Aorta (tissue), 5 donors: ENCODE data around the gene AKAP8. TPM values are rescaled to one million over a fixed set of nuclear protein-coding genes. Genes with fewer than 3 reads are reported as not detected.
"Not testable (repeated sequence)": the region's sequence is repeated elsewhere in the genome, so short reads cannot be mapped to it uniquely, and the experiment has no call there.

Experiments
- ATAC-seq: fragments of 200-7000 bp; cut with Tn5 transposase; one replicate; pipeline ENCODE4 v1.9.1; 2022; ENCODE audit warnings: moderate library complexity; ENCODE audit not compliant: low FRiP score
- DNase-seq, 2 donors: peaks; one replicate each; pipeline ENCODE4 v3.0.0-alpha.2; 2020
- H3K27ac ChIP-seq, 2 donors: one replicate each; pipeline ENCODE4 v1.5.1; 2013; ENCODE audit warnings: low read length in 2 of 2, mild to moderate bottlenecking in 2 of 2, moderate library complexity in 2 of 2, control low read depth in 1 of 2, inconsistent platforms in 1 of 2, low read depth in 1 of 2
- H3K27me3 ChIP-seq, 2 donors: one replicate each; pipeline ENCODE4 v1.6.1; 2013; ENCODE audit warnings: control low read depth in 1 of 2, low read length in 1 of 2, mild to moderate bottlenecking in 1 of 2, moderate library complexity in 1 of 2; ENCODE audit not compliant: insufficient read depth in 2 of 2, control insufficient read depth in 1 of 2
- H3K36me3 ChIP-seq, 2 donors: one replicate each; pipeline ENCODE4 v1.6.1; 2013; ENCODE audit warnings: control low read depth in 1 of 2, low read length in 1 of 2, mild to moderate bottlenecking in 1 of 2; ENCODE audit not compliant: insufficient read depth in 2 of 2, control insufficient read depth in 1 of 2
- H3K4me1 ChIP-seq, 2 donors: one replicate each; pipeline ENCODE4 v1.6.1; 2013; ENCODE audit warnings: low read length in 2 of 2, control low read depth in 1 of 2, mild to moderate bottlenecking in 1 of 2, moderate library complexity in 1 of 2; ENCODE audit not compliant: insufficient read depth in 2 of 2, control insufficient read depth in 1 of 2
- H3K4me3 ChIP-seq, 2 donors: one replicate each; pipeline ENCODE4 v1.5.1; 2013; ENCODE audit warnings: low read length in 2 of 2, control low read depth in 1 of 2, mild to moderate bottlenecking in 1 of 2
- H3K9me3 ChIP-seq: one replicate; pipeline ENCODE4 v1.6.1; 2013; ENCODE audit warnings: mild to moderate bottlenecking, low read length; ENCODE audit not compliant: control insufficient read depth
- WGBS, 2 donors: extraction: QIAGEN DNeasy Blood & Tissue Kit; methylation state at CpG; one replicate each; pipeline ENCODE4 v1.1.7; 2013; 5-methylcytosine and 5-hydroxymethylcytosine counted together
- intact Hi-C, 2 donors: fragments of 100-400 bp; cut with DNase I; formaldehyde crosslinking; loops; one replicate each; pipeline versions ENCODE4 v1.14.2 to v1.15.0; 2022
- polyA plus RNA-seq, 2 donors: library from polyadenylated mRNA; stranded (reverse); fragments of 200-250 nt; gene quantifications; one replicate each; pipeline ENCODE4 v1.2.3, GENCODE V29; 2013
- total RNA-seq, 2 donors: library from RNA; stranded (reverse); fragmentation: NEBNext Ultra II Directional; extraction: Animal tissue kit (Norgen Biotek cat#: 25700); gene quantifications; one replicate each; pipeline ENCODE4 v1.2.1, GENCODE V29; 2021
- donor health status: healthy with polysubstance abuse.
- donor health status: Bipolar disorder and iron deficiency.
- donor health status: DM: no; HTN: no; CAD: no.
- donor health status: DM: no; HTN: no; CAD: no.
- donor health status: DM: yes; HTN: yes; CAD: no.

The AKAP8 gene
- total and polyA plus RNA-seq, 4 donors, result 7.5 to 48.1 (median 28.7) TPM

DNA sequence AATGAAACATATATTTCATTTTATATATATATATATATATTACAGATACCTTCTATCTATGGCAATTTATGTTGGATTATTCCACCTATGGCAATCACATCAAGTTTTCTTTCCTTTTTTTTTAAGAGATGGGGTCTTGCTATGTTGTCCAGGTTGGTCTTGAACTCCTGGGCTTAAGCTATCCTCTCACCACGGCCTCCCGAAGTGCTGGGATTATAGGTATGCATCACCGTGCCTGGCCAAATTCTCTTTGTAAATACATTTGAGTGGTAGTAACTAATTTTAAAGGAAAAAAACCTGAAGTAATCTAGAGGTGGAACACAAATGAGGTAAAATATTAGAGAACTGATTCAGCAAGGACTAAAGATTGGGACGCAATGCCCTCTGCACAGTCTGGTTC lies 25.7 kb downstream of the AKAP8 start:
- Histone ChIP-seq H3K36me3 (peaks cover 0 to 6% of the 10 kb centered on the region in 2 donors), H3K9me3 (no peaks in the 10 kb centered on the region), H3K27ac (no peak overlapping the region), H3K27me3 (no peaks in the 10 kb centered on the region), H3K4me1 (no peaks in the 10 kb centered on the region), H3K4me3 (no peak overlapping the region)
- WGBS, 2 donors, result 46 to 83% methylated on average over 4 of the region's 4 CpGs
- DNase-seq, result no peak
- no peak for ATAC-seq
- intact Hi-C loops, result no loop called here

DNA sequence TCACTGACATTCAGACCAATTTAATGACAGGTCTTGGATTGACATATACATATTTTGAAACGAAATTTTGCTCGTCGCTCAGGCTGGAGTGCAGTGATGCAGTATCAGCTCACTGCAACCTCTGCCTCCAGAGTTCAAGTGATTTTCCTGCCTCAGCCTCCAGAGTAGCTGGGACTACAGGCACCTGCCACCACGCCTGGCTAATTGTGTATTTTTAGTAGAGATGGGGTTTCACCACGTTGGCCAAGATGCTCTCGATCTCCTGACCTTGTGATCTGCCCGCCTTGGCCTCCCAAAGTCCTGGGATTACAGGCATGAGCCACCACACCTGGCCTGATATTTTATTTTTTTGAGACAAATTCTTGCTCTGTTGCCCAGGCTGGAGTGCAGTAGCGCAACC lies 27.1 kb downstream of the AKAP8 start:
- H3K36me3 ChIP-seq, H3K27ac ChIP-seq, H3K27me3 ChIP-seq, ATAC-seq, H3K4me1 ChIP-seq, intact Hi-C loops, H3K4me3 ChIP-seq, H3K9me3 ChIP-seq: not testable (repeated sequence)
- WGBS, 2 donors, result 87 to 90% methylated on average over 8 of the region's 8 CpGs
- peak in 1 of 2 donors; percentile 3 for DNase-seq

DNA sequence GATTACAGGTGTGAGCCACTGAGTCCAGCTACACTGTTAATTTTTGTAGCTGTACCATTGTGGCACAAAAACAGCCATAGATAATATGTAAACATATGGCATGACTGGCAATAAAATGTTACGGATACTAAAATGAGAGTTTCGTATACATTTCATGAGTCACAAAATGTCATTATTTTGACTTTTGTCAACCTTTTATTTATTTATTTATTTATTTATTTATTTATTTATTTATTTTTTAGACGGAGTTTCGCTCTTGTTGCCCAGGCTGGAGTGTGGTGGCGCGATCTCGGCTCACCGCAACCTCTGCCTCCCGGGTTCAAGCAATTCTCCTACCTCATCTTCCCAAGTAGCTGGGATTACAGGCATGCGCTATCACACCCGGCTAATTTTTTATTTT lies 38.3 kb downstream of the AKAP8 start:
- H3K4me1 ChIP-seq, DNase-seq, ATAC-seq, H3K27ac ChIP-seq, intact Hi-C loops, H3K9me3 ChIP-seq, H3K36me3 ChIP-seq, H3K4me3 ChIP-seq, H3K27me3 ChIP-seq: not testable (repeated sequence)
- 95 to 98% methylated on average over 11 of the region's 11 CpGs for WGBS, 2 donors

DNA sequence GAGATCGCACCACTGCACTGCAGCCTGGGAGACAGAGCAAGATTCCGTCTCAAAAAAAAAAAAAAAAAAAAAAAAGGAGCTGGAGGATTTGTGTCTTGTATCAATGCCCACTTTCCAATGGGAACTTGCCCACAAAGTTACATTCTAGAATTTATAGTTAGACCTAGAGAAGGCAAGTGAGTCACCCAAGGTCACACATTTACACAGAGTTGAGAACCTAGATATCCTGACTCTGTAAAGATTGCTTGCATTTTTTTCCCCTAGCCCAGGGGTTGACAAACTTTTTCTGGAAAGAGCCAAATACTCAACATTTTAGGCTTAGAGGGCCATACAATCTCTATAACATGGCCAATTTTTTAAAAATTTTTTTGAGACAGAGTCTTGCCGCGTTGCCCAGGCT lies 39.5 kb downstream of the AKAP8 start:
- Histone ChIP-seq H3K27ac (no peak overlapping the region), H3K27me3 (no peaks in the 10 kb centered on the region), H3K4me3 (no peak overlapping the region), H3K36me3 (no peaks in the 10 kb centered on the region), H3K9me3 (no peaks in the 10 kb centered on the region), H3K4me1 (no peaks in the 10 kb centered on the region)
- no peak for DNase-seq
- ATAC-seq, result no peak
- intact Hi-C loops, result no loop called here
- WGBS, 2 donors, result 77 to 85% methylated on average over 4 of the region's 4 CpGs

DNA sequence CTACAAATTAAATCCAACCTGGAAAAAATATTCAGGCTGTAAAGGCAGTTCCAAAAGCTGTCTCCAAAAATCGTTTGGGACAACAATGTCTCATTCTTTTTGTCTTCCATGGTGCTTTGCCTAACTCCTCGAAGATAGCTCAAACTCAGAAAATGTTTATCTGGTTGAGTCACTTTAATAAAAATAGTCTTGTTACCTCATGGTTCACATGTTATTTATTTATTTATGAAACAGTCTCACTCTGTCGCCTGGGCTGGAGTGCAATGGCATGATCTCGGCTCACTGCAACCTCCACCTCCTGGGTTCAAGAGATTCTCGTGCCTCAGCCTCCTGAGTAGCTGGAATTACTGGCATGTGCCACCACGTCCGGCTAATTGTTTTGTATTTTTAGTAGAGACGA lies 42.4 kb downstream of the AKAP8 start:
- intact Hi-C loops, result loop anchor here in 1 of 2 donors (5.0 kb wide), 3 partner anchors 40 to 145 kb away; partner anchors contain the start of gene AKAP8
- H3K36me3 ChIP-seq, result no peaks in the 10 kb centered on the region
- peak overlapping the region in 1 of 2 donors; percentile 10 for H3K27ac ChIP-seq
- 2 to 6% methylated on average over 8 of the region's 8 CpGs for WGBS, 2 donors
- DNase-seq (no peak), ATAC-seq (peak; percentile 72)
- no peaks in the 10 kb centered on the region for H3K27me3 ChIP-seq
- H3K4me1 ChIP-seq, result no peaks in the 10 kb centered on the region
- no peak overlapping the region for H3K4me3 ChIP-seq
- no peaks in the 10 kb centered on the region for H3K9me3 ChIP-seq

DNA sequence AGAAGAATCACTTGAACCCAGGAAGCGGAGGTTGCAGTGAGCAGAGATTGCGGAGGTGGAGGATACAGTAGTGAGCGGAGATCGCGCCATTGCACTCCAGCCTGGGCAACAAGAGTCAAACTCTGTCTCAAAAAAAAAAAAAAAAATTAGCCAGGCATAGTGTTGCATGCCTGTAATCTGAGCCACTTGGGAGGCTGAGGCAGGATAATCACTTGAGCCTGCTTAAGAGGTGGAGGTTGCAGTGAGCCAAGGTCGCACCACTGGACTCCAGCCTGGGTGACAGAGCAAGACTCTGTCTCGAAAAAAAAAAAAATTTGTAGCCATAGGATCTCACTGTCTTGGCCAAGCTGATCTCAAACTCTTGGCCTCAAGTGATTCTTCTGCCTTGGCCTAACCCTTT lies 43.6 kb downstream of the AKAP8 start:
- H3K27ac ChIP-seq, result peak overlapping the region in 1 of 2 donors; percentile 33
- not testable (repeated sequence) for H3K4me3 ChIP-seq, ATAC-seq, H3K27me3 ChIP-seq, H3K9me3 ChIP-seq, DNase-seq, H3K36me3 ChIP-seq, H3K4me1 ChIP-seq
- WGBS, 2 donors, result 52 to 61% methylated on average over 7 of the region's 7 CpGs
- intact Hi-C loops, result loop anchor here in 1 of 2 donors (5.0 kb wide), 3 partner anchors 41 to 144 kb away; partner anchors contain the start of gene AKAP8

DNA sequence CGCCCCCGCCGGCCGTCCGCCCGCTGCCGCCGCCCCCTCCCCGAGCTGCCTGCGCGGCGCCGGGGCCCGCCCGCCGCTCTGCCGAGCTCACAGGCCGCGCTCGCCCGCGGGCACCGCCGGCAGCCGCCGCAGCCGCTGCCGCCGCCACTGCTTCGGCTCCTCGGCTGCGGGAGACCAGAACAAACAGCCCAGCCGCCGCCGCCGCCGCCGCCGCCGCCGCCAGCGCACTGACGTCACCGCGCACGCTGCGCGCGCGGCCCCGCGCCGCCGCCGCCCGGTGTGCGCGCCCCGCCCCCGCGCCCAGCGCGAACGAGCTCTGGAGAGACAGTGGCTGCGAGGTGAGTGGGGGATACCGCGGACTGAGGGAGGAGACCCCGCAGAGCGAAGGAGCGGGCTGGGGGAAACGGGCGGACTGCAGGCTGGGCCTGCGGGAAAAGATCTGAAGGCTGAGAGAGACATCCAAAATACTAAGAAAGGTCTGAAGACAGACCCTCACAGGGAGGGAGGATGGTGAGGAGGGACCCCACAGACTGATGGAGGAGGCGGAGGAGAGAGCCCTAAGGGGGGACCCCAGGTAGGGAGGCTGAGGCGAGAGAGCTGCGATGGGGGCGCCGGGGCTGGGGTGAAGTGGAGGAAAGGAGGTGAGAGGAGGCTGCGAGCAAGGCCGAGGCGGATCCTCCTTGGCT lies 47.1 kb downstream of the AKAP8 start, which contains the start of gene BRD4:
Gene BRD4, minus strand, starts transcription at position 229 of the 686 bp plus-strand sequence. CDS start 59,440 bp downstream, outside the sequence.
- H3K27ac ChIP-seq, result peak within 1 kb of the TSS; percentile 99 to 100
- peak; percentile 80 to 91 for DNase-seq
- H3K27me3 ChIP-seq, result no peaks in the 10 kb centered on the region
- 1% methylated on average over 52 to 81 of the region's 81 CpGs for WGBS, 2 donors
- no peaks in the 10 kb centered on the region for H3K36me3 ChIP-seq
- H3K4me1 ChIP-seq, result peaks cover 0 to 2% of the 10 kb centered on the region in 2 donors
- intact Hi-C loops, result loop anchor here in 1 of 2 donors (5.0 kb wide), 2 partner anchors 45 to 65 kb away; partner anchors contain the start of gene AKAP8
- peak within 1 kb of the TSS; percentile 99 to 100 for H3K4me3 ChIP-seq
- no peaks in the 10 kb centered on the region for H3K9me3 ChIP-seq
- ATAC-seq, result peak; percentile 85

DNA sequence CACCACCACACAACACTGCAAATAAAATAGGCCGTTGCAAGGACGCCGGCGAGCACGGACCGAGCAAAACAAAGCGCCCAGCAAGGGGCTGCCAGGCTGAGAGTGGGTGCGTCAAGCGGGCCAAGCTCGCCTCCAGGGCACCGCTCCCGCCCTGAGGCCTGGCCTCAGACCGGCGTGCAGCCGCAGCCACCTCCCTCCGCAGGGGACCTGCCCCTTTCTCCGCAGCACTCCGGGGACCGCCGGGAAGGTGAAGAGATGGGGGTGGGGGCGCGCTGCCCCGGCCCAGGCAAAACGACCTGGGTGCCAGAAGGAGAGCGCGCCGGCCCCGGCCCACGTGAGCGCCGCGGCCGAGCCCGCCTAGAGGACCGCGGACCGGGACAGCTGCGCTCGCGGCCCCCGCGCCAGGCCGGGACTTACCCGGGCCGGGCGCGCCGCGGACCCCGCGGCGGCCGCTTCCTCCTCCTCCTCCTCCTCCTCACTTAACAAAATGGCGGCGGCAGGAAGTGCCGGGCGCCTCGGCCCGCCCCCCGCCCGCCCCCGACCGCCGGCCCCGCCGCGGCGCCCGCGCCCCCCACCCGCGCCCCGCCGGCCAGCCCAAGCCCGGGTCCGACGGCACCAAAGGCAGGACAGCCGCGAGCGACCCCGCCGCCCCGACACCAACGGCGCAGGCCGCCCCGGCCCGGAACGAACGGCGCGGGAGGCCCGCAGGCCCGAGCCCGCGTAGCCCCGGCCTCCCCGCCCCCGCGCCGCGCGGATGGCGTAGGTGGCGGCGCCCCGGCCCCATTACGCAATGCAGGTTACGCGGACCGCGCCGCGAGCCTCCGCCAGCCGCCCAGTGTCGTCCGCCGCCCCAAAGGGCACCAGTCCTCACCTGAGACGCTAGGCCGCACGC lies 47.9 kb downstream of the AKAP8 start:
- Histone ChIP-seq H3K4me3 (peak overlapping the region; percentile 99 to 100), H3K27me3 (no peaks in the 10 kb centered on the region), H3K4me1 (peaks cover 0 to 6% of the 10 kb centered on the region in 2 donors), H3K36me3 (no peaks in the 10 kb centered on the region), H3K27ac (peak overlapping the region; percentile 99 to 100), H3K9me3 (no peaks in the 10 kb centered on the region)
- 1% methylated on average over 55 to 122 of the region's 122 CpGs for WGBS, 2 donors
- ATAC-seq (peak; percentile 55), DNase-seq (peak; percentile 66 to 88)
- intact Hi-C loops, result loop anchor here in 1 of 2 donors (5.0 kb wide), 2 partner anchors 46 to 64 kb away; partner anchors contain the start of gene AKAP8
